Left ventricle myocardium superior (tissue), 1 donor: ENCODE data around the gene MMP24OS. TPM values are rescaled to one million over a fixed set of nuclear protein-coding genes. Genes with fewer than 3 reads are reported as not detected.

Experiments
- ATAC-seq: fragments of 200-7000 bp; cut with Tn5 transposase; one replicate; pipeline ENCODE4 v1.9.1; 2020; ENCODE audit warnings: mild to moderate bottlenecking, moderate library complexity
- DNase-seq: peaks from one replicate; pipeline ENCODE4 v3.0.0-alpha.2; 2020
- intact Hi-C: fragments of 100-400 bp; cut with micrococcal nuclease; formaldehyde crosslinking; loops from one replicate; pipeline ENCODE4 v1.11.0; 2022
- total RNA-seq: library from RNA; stranded (reverse); fragmentation: NEBNext Ultra II Directional; extraction: Animal tissue kit (Norgen Biotek cat#: 25700); gene quantifications from one replicate; pipeline ENCODE4 v1.2.1, GENCODE V29; 2021
- donor health status: DM: no; HTN: yes; CAD: no; lungs with severe emphysema.

The MMP24OS gene
- total RNA-seq, 1 donor from 2014 or later: 48.4 TPM

GRCh38 chr20:35281506-35282101 lies 3.7 kb upstream of the MMP24OS start:
- ATAC-seq: no peak
- intact Hi-C loops: no loop called here
- DNase-seq: no peak

GRCh38 chr20:35280523-35280922 lies 2.6 kb upstream of the MMP24OS start:
- ATAC-seq (no peak), DNase-seq (no peak)
- intact Hi-C loops: no loop called here

GRCh38 chr20:35279533-35280174 lies 1.7 kb upstream of the MMP24OS start:
- intact Hi-C loops: no loop called here
- ATAC-seq (no peak), DNase-seq (no peak)

GRCh38 chr20:35279040-35279439 lies 1.1 kb upstream of the MMP24OS start:
- DNase-seq (no peak), ATAC-seq (no peak)
- intact Hi-C loops: no loop called here

- ATAC-seq (no peak), DNase-seq (no peak)
- intact Hi-C loops: no loop called here
Measured at GRCh38 chr20:35277127-35277526, 795 bp downstream of the MMP24OS start.

- ATAC-seq (no peak), DNase-seq (no peak)
- intact Hi-C loops: no loop called here
Measured at GRCh38 chr20:35276408-35276807, 1.5 kb downstream of the MMP24OS start.

- DNase-seq: no peak
- ATAC-seq: no peak
- intact Hi-C loops: no loop called here
Measured at GRCh38 chr20:35275741-35276251, 2.1 kb downstream of the MMP24OS start.

- ATAC-seq (no peak), DNase-seq (no peak)
Measured at GRCh38 chr20:35274172-35275092, 3.5 kb downstream of the MMP24OS start.

GRCh38 chr20:35273449-35274171 lies 4.3 kb downstream of the MMP24OS start:
- ATAC-seq: peak; percentile 6
- intact Hi-C loops: no loop called here
- peak; percentile 69 for DNase-seq

More at GRCh38 chr20:35274172-35275092, 3.5 kb downstream of the MMP24OS start:
- intact Hi-C loops: no loop called here

- intact Hi-C loops: no loop called here
- ATAC-seq (no peak), DNase-seq (no peak)
Measured at GRCh38 chr20:35271904-35272303, 6.0 kb downstream of the MMP24OS start.

GRCh38 chr20:35271073-35271882 lies 6.6 kb downstream of the MMP24OS start:
- ATAC-seq (no peak), DNase-seq (no peak)
- intact Hi-C loops: no loop called here

- intact Hi-C loops: no loop called here
- no peak for ATAC-seq
- no peak for DNase-seq
Measured at GRCh38 chr20:35270021-35270902, 7.7 kb downstream of the MMP24OS start.

- intact Hi-C loops: no loop called here
- DNase-seq: peak; percentile 76
- ATAC-seq: peak; percentile 67
Measured at GRCh38 chr20:35269055-35269781, 8.7 kb downstream of the MMP24OS start.

GRCh38 chr20:35267092-35267491 lies 10.8 kb downstream of the MMP24OS start:
- intact Hi-C loops: no loop called here
- ATAC-seq (no peak), DNase-seq (no peak)

- no peak for ATAC-seq
- intact Hi-C loops: no loop called here
- DNase-seq: no peak
Measured at GRCh38 chr20:35264755-35265154, 13.2 kb downstream of the MMP24OS start.

- DNase-seq: peak; percentile 64
- intact Hi-C loops: no loop called here
- peak; percentile 84 for ATAC-seq
Measured at GRCh38 chr20:35263532-35264341, 14.2 kb downstream of the MMP24OS start.
